SK-N-SH treated with all-trans-retinoic acid at 6 μM for 48 hours (cell line): ENCODE data around the gene SAE1.

ENCODE experiments used
- ATAC-seq: fragments of 200-7000 bp; cut with Tn5 transposase; 3 replicates; pipeline ENCODE4 v1.9.1; 2020; ENCODE audit warnings: mild to moderate bottlenecking, moderate library complexity
- ARNTL ChIP-seq: fragments of 450-650 bp; formaldehyde crosslinking; IDR thresholded peaks from 2 replicates; pipeline ENCODE4 v1.5.0; 2020; ENCODE audit warnings: low read depth, mild to moderate bottlenecking, moderate library complexity, borderline replicate concordance
- BACH2 ChIP-seq: fragments of 250-450 bp; sonication (Bioruptor Pico); IDR thresholded peaks from 2 replicates; pipeline ENCODE4 v1.9.0; 2021; ENCODE audit warnings: mild to moderate bottlenecking, borderline replicate concordance
- CSDC2 ChIP-seq: fragments of 250-450 bp; sonication (Bioruptor Pico); IDR thresholded peaks from 2 replicates; pipeline ENCODE4 v1.5.0; 2020; ENCODE audit warnings: mild to moderate bottlenecking, moderate library complexity
- ESRRG ChIP-seq: fragments of 250-450 bp; sonication (Bioruptor Pico); IDR thresholded peaks from 2 replicates; pipeline ENCODE4 v1.6.1; 2021; ENCODE audit warnings: mild to moderate bottlenecking
- GLIS3 ChIP-seq: fragments of 250-450 bp; sonication (Bioruptor Pico); IDR thresholded peaks from 2 replicates; pipeline ENCODE4 v1.5.0; 2020; ENCODE audit warnings: mild to moderate bottlenecking, moderate library complexity
- ISL1 ChIP-seq: fragments of 250-450 bp; sonication (Bioruptor Pico); IDR thresholded peaks from 2 replicates; pipeline ENCODE4 v2.1.2; 2022; ENCODE audit warnings: mild to moderate bottlenecking, moderate library complexity
- OSR1 ChIP-seq: fragments of 250-450 bp; sonication (Bioruptor Pico); IDR thresholded peaks from 2 replicates; pipeline ENCODE4 v1.8.0; 2022; ENCODE audit warnings: moderate library complexity, mild to moderate bottlenecking, inconsistent platforms
- PPARA ChIP-seq: fragments of 250-450 bp; sonication (Bioruptor Pico); IDR thresholded peaks from 2 replicates; pipeline ENCODE4 v1.5.0; 2020; ENCODE audit warnings: mild to moderate bottlenecking, borderline replicate concordance
- RARB ChIP-seq: fragments of 250-450 bp; sonication (Bioruptor Pico); IDR thresholded peaks from 2 replicates; pipeline ENCODE4 v1.8.0; 2021; ENCODE audit warnings: mild to moderate bottlenecking, moderate library complexity
- SNAI2 ChIP-seq: fragments of 250-450 bp; sonication (Bioruptor Pico); IDR thresholded peaks from 2 replicates; pipeline ENCODE4 v1.5.0; 2020; ENCODE audit warnings: mild to moderate bottlenecking, moderate library complexity
- TCF4 ChIP-seq: fragments of 250-450 bp; sonication (Bioruptor Pico); IDR thresholded peaks from 2 replicates; pipeline ENCODE4 v1.8.0; 2021; ENCODE audit warnings: mild to moderate bottlenecking, moderate library complexity, borderline replicate concordance
- TOX ChIP-seq: fragments of 250-450 bp; sonication (Bioruptor Pico); IDR thresholded peaks from 2 replicates; pipeline ENCODE4 v1.8.0; 2021; ENCODE audit warnings: mild to moderate bottlenecking, moderate library complexity, borderline replicate concordance
- ZC3H10 ChIP-seq: fragments of 250-450 bp; sonication (Bioruptor Pico); IDR thresholded peaks from 2 replicates; pipeline ENCODE4 v1.5.1; 2021; ENCODE audit warnings: mild to moderate bottlenecking, moderate library complexity
- ZFP3 ChIP-seq: fragments of 250-450 bp; sonication (Bioruptor Pico); IDR thresholded peaks from 2 replicates; pipeline ENCODE4 v1.5.0; 2020; ENCODE audit warnings: mild to moderate bottlenecking, moderate library complexity
- ZFP30 ChIP-seq: fragments of 450-650 bp; formaldehyde crosslinking; IDR thresholded peaks from 2 replicates; pipeline ENCODE4 v1.5.0; 2022; ENCODE audit warnings: mild to moderate bottlenecking, moderate library complexity
- ZNF565 ChIP-seq: fragments of 450-650 bp; formaldehyde crosslinking; conservative IDR thresholded peaks from 2 replicates; pipeline ENCODE4 v1.5.0; 2020; ENCODE audit warnings: low read depth, mild to moderate bottlenecking, moderate library complexity
- ZNF70 ChIP-seq: fragments of 450-650 bp; formaldehyde crosslinking; IDR thresholded peaks from 2 replicates; pipeline ENCODE4 v1.5.0; 2020; ENCODE audit warnings: mild to moderate bottlenecking, moderate library complexity
- ZNF8 ChIP-seq: fragments of 450-650 bp; formaldehyde crosslinking; IDR thresholded peaks from 2 replicates; pipeline ENCODE4 v1.5.0; 2020; ENCODE audit warnings: mild to moderate bottlenecking, moderate library complexity
- TF ChIP-seq, protein P1 (sequence below): fragments of 250-450 bp; sonication (Bioruptor Pico); IDR thresholded peaks from 2 replicates; pipeline ENCODE4 v1.5.1; 2021; ENCODE audit warnings: mild to moderate bottlenecking, moderate library complexity
- TF ChIP-seq, protein P2 (sequence below): fragments of 250-450 bp; sonication (Bioruptor Pico); IDR thresholded peaks from 2 replicates; pipeline ENCODE4 v1.5.0; 2020; ENCODE audit warnings: mild to moderate bottlenecking, moderate library complexity
- TF ChIP-seq, protein P3 (sequence below): fragments of 250-450 bp; sonication (Bioruptor Pico); IDR thresholded peaks from 2 replicates; pipeline ENCODE4 v1.5.1; 2020; ENCODE audit warnings: low read depth, mild to moderate bottlenecking, moderate library complexity
- TF ChIP-seq, protein P4 (sequence below): fragments of 250-450 bp; sonication (Bioruptor Pico); IDR thresholded peaks from 2 replicates; pipeline ENCODE4 v1.8.0; 2020; ENCODE audit warnings: mild to moderate bottlenecking, moderate library complexity, borderline replicate concordance
- TF ChIP-seq, protein P5 (sequence below): fragments of 250-450 bp; sonication (Bioruptor Pico); IDR thresholded peaks from 2 replicates; pipeline ENCODE4 v1.8.0; 2021; ENCODE audit warnings: low read depth, mild to moderate bottlenecking, moderate library complexity, borderline replicate concordance

The SAE1 gene

DNA sequence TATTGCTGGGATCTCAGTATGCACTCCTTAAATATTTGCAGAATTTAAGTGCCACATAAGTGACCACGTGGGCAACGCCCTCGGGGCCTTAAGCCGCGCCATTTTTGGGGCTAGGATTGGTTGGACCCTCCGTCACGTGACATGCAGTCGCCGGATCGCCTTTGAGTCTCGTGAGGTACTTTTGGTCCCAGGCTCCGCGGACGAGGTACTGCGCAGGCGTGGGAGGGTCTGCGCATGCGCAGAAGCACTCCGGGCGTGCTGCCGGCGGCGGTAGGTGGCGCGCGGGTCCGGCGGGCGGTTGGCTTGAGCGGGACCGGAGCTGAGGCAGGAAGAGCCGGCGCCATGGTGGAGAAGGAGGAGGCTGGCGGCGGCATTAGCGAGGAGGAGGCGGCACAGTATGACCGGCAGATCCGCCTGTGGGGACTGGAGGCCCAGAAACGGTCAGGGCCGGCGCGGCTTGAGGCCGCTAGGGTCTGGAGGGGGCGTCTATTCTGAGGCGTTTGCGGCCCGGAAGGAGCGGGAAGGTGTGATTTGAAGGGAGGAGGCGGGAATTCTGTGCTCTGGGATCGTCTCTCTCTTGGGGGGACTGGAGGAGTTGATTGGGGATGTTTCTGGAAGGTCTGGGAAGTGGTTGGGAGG, at the start of gene SAE1:
TSS of gene SAE1 (plus strand) at position 247 of the 639 bp plus-strand sequence. CDS start at position 343, 96 bp downstream.
- peak; percentile 90 for ATAC-seq
- TF ChIP-seq RARB (CRISPR knock-in tag) (no peak), BACH2 (CRISPR knock-in tag) (no peak), OSR1 (CRISPR knock-in tag) (no peak), TOX (CRISPR knock-in tag) (no peak), ZC3H10 (CRISPR knock-in tag) (no peak), ZFP3 (CRISPR knock-in tag) (0 out of 2 replicates have a peak, but pooled peaks have one; percentile 60), ZNF8 (no peak), GLIS3 (CRISPR knock-in tag) (no peak), CSDC2 (peak; percentile 89), ESRRG (CRISPR knock-in tag) (no peak), ARNTL (CRISPR knock-in tag) (no peak), TCF4 (no peak), ZFP30 (CRISPR knock-in tag) (no peak), SNAI2 (no peak), ZNF70 (CRISPR knock-in tag) (no peak), PPARA (CRISPR knock-in tag) (no peak), ISL1 (CRISPR knock-in tag) (no peak)
- TF ChIP-seq, protein P1, sequence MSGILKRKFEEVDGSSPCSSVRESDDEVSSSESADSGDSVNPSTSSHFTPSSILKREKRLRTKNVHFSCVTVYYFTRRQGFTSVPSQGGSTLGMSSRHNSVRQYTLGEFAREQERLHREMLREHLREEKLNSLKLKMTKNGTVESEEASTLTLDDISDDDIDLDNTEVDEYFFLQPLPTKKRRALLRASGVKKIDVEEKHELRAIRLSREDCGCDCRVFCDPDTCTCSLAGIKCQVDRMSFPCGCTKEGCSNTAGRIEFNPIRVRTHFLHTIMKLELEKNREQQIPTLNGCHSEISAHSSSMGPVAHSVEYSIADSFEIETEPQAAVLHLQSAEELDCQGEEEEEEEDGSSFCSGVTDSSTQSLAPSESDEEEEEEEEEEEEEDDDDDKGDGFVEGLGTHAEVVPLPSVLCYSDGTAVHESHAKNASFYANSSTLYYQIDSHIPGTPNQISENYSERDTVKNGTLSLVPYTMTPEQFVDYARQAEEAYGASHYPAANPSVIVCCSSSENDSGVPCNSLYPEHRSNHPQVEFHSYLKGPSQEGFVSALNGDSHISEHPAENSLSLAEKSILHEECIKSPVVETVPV (CRISPR knock-in tag): no peak
- TF ChIP-seq, protein P2, sequence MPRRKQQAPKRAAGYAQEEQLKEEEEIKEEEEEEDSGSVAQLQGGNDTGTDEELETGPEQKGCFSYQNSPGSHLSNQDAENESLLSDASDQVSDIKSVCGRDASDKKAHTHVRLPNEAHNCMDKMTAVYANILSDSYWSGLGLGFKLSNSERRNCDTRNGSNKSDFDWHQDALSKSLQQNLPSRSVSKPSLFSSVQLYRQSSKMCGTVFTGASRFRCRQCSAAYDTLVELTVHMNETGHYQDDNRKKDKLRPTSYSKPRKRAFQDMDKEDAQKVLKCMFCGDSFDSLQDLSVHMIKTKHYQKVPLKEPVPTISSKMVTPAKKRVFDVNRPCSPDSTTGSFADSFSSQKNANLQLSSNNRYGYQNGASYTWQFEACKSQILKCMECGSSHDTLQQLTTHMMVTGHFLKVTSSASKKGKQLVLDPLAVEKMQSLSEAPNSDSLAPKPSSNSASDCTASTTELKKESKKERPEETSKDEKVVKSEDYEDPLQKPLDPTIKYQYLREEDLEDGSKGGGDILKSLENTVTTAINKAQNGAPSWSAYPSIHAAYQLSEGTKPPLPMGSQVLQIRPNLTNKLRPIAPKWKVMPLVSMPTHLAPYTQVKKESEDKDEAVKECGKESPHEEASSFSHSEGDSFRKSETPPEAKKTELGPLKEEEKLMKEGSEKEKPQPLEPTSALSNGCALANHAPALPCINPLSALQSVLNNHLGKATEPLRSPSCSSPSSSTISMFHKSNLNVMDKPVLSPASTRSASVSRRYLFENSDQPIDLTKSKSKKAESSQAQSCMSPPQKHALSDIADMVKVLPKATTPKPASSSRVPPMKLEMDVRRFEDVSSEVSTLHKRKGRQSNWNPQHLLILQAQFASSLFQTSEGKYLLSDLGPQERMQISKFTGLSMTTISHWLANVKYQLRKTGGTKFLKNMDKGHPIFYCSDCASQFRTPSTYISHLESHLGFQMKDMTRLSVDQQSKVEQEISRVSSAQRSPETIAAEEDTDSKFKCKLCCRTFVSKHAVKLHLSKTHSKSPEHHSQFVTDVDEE: 0 out of 2 replicates have a peak, but pooled peaks have one; percentile 37
- TF ChIP-seq, protein P3, sequence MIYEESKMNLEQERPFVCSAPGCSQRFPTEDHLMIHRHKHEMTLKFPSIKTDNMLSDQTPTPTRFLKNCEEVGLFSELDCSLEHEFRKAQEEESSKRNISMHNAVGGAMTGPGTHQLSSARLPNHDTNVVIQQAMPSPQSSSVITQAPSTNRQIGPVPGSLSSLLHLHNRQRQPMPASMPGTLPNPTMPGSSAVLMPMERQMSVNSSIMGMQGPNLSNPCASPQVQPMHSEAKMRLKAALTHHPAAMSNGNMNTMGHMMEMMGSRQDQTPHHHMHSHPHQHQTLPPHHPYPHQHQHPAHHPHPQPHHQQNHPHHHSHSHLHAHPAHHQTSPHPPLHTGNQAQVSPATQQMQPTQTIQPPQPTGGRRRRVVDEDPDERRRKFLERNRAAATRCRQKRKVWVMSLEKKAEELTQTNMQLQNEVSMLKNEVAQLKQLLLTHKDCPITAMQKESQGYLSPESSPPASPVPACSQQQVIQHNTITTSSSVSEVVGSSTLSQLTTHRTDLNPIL (CRISPR knock-in tag): no peak
- TF ChIP-seq, protein P4, sequence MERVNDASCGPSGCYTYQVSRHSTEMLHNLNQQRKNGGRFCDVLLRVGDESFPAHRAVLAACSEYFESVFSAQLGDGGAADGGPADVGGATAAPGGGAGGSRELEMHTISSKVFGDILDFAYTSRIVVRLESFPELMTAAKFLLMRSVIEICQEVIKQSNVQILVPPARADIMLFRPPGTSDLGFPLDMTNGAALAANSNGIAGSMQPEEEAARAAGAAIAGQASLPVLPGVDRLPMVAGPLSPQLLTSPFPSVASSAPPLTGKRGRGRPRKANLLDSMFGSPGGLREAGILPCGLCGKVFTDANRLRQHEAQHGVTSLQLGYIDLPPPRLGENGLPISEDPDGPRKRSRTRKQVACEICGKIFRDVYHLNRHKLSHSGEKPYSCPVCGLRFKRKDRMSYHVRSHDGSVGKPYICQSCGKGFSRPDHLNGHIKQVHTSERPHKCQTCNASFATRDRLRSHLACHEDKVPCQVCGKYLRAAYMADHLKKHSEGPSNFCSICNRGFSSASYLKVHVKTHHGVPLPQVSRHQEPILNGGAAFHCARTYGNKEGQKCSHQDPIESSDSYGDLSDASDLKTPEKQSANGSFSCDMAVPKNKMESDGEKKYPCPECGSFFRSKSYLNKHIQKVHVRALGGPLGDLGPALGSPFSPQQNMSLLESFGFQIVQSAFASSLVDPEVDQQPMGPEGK (CRISPR knock-in tag): no peak

DNA sequence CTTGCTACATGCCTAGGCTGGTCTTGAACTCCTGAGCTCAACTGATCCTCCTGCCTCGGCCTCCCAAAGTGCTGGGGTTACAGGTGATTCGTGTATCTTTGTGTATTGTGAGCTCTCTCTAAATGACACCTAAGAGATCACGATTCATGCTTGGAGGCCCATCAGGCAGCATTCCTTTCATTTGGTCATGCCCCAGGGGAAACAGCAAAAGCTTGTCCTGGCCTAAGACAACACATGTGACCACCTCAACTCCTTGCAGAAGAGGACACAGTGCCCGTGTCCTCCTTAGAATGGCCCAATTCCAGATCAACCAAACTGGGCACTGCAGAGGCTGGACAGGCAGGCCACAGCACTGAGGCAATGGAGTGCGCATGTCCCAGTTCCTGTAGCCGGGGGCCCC, 49.5 kb upstream of the SAE1 start:
- no peak for ATAC-seq
- no peak for TF ChIP-seq TCF4
- TF ChIP-seq ZC3H10 (CRISPR knock-in tag): no peak
- TF ChIP-seq OSR1 (CRISPR knock-in tag): no peak
- no peak for TF ChIP-seq GLIS3 (CRISPR knock-in tag)
- no peak for TF ChIP-seq ZNF565 (CRISPR knock-in tag)
- TF ChIP-seq TOX (CRISPR knock-in tag): no peak
- TF ChIP-seq, protein P5, sequence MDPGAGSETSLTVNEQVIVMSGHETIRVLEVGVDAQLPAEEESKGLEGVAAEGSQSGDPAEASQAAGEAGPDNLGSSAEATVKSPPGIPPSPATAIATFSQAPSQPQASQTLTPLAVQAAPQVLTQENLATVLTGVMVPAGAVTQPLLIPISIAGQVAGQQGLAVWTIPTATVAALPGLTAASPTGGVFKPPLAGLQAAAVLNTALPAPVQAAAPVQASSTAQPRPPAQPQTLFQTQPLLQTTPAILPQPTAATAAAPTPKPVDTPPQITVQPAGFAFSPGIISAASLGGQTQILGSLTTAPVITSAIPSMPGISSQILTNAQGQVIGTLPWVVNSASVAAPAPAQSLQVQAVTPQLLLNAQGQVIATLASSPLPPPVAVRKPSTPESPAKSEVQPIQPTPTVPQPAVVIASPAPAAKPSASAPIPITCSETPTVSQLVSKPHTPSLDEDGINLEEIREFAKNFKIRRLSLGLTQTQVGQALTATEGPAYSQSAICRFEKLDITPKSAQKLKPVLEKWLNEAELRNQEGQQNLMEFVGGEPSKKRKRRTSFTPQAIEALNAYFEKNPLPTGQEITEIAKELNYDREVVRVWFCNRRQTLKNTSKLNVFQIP: no peak
- no peak for TF ChIP-seq PPARA (CRISPR knock-in tag)
- no peak for TF ChIP-seq ISL1 (CRISPR knock-in tag)
- TF ChIP-seq, protein P1 (CRISPR knock-in tag): no peak
- TF ChIP-seq ZNF8: no peak
- TF ChIP-seq ZNF70 (CRISPR knock-in tag): no peak
- no peak for TF ChIP-seq BACH2 (CRISPR knock-in tag)
- TF ChIP-seq, protein P2: no peak
- TF ChIP-seq, protein P4 (CRISPR knock-in tag): no peak
